HG03460 (cell line): ENCODE results near the gene MON2.
A peak's percentile ranks its signal among the peaks of the same experiment; 100 is the strongest.
"Not testable (repeated sequence)": the region's sequence is repeated elsewhere in the genome, so short reads cannot be mapped to it uniquely, and the experiment has no call there.

Experiments used
- ATAC-seq: cut with Tn5 transposase; IDR thresholded peaks from one replicate; pipeline ENCODE4 v1.9.1; 2021; ENCODE audit not compliant: unreplicated experiment

MON2 gene

GRCh38 chr12:62469704-62470103 lies 3.1 kb downstream of the MON2 start:
- no peak for ATAC-seq

GRCh38 chr12:62471734-62472133 lies 5.1 kb downstream of the MON2 start:
- no peak for ATAC-seq

GRCh38 chr12:62472472-62472871 lies 5.8 kb downstream of the MON2 start:
- no peak for ATAC-seq

GRCh38 chr12:62481843-62482540 lies 15.4 kb downstream of the MON2 start:
- no peak for ATAC-seq

GRCh38 chr12:62482769-62483168 lies 16.1 kb downstream of the MON2 start:
- no peak for ATAC-seq

GRCh38 chr12:62484233-62484632 lies 17.6 kb downstream of the MON2 start:
- ATAC-seq, result no peak

GRCh38 chr12:62505786-62506185 lies 39.2 kb downstream of the MON2 start:
- ATAC-seq, result no peak

GRCh38 chr12:62512901-62513300 lies 46.3 kb downstream of the MON2 start:
- ATAC-seq, result no peak

- ATAC-seq, result not testable (repeated sequence)
Measured at GRCh38 chr12:62514080-62514479, 47.5 kb downstream of the MON2 start.

- no peak for ATAC-seq
Measured at GRCh38 chr12:62516927-62517326, 50.3 kb downstream of the MON2 start.

- ATAC-seq, result no peak
Measured at GRCh38 chr12:62517887-62518286, 51.3 kb downstream of the MON2 start.

GRCh38 chr12:62519043-62519442 lies 52.4 kb downstream of the MON2 start:
- no peak for ATAC-seq

GRCh38 chr12:62520361-62520760 lies 53.7 kb downstream of the MON2 start:
- ATAC-seq, result no peak

GRCh38 chr12:62522984-62523383 lies 56.4 kb downstream of the MON2 start:
- no peak for ATAC-seq

- no peak for ATAC-seq
Measured at GRCh38 chr12:62523619-62524018, 57.0 kb downstream of the MON2 start.

- no peak for ATAC-seq
Measured at GRCh38 chr12:62525271-62525670, 58.6 kb downstream of the MON2 start.

- ATAC-seq, result no peak
Measured at GRCh38 chr12:62530596-62530995, 64.0 kb downstream of the MON2 start.

GRCh38 chr12:62532333-62532732 lies 65.7 kb downstream of the MON2 start:
- no peak for ATAC-seq

- ATAC-seq, result peak; percentile 46
Measured at GRCh38 chr12:62533087-62533754, 66.6 kb downstream of the MON2 start.

GRCh38 chr12:62533755-62534107 lies 67.1 kb downstream of the MON2 start:
- peak; percentile 71 for ATAC-seq

GRCh38 chr12:62536546-62536945 lies 69.9 kb downstream of the MON2 start:
- ATAC-seq, result no peak

- ATAC-seq, result no peak
Measured at GRCh38 chr12:62537551-62537950, 70.9 kb downstream of the MON2 start.

GRCh38 chr12:62540354-62540753 lies 73.7 kb downstream of the MON2 start:
- no peak for ATAC-seq
